GM19438 (cell line): Measurements from ENCODE around the gene CCNQ.

Experiments used
- ATAC-seq: cut with Tn5 transposase; IDR thresholded peaks from one replicate; pipeline ENCODE4 v1.9.1; 2021; ENCODE audit warnings: low read depth; ENCODE audit not compliant: unreplicated experiment

Gene CCNQ

DNA sequence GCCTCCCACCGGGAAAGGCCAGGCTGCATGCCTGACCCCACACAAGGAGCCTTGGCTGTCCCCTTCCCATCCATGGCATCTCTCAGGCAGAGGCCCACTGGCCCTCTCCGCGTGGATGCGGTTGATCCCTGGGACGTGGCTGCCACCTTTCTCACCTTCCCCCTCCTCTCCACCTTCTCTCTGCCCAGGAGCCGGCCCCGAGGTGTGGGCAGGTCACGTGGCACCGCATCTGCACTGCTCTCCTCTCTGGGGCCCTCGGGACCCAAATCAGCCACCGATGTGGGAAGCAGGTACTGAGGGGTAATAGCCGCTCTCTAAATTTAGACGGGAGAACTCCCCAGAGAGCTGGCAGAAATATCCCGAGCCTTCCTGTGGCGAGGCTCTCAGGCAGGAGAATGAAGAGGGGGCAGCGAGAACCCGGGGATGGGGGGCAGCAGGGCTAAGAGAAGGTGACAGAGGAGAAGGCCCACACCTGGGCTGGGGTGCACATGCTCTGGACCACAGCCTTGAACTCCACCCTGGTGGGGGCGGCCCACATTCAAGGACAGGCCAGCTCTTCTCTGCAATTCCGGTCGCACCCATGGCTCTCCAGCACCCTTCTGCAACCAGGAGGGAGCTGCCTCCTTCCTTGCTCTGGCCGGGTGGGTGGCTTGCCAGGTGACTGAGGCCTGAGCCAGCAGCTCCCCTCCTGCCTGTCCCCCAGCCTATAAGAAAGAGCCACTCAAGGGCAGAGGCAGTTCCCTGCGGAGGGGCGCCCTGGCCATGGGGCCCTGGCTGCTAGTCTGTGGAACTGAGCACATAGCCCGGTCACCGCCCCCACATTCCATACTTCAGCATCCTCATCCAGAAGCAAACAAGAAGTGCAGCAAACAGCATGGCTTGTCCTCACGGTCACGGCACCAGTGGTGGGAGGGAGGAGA, 38.4 kb upstream of the CCNQ start:
- no peak for ATAC-seq

DNA sequence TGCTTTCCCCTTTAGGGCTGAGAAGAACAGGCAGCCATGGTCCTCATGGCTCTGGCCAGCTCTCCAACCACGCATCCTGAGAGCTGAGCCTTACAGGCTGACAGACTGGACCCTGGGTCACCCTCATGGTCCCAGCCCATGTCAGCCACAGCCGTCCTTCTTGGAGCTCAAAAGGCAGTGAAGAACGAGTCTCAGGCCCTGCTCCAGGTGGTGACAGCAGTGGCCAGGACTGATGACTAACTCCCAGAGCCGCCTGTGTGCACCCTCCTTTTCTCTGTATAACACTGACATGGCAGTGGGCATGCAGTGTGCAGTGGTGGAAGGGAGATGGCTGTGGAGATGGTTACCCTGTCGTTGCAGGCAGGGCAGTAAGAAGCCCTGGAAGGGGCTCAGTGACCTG, 37.8 kb upstream of the CCNQ start:
- ATAC-seq, result no peak

DNA sequence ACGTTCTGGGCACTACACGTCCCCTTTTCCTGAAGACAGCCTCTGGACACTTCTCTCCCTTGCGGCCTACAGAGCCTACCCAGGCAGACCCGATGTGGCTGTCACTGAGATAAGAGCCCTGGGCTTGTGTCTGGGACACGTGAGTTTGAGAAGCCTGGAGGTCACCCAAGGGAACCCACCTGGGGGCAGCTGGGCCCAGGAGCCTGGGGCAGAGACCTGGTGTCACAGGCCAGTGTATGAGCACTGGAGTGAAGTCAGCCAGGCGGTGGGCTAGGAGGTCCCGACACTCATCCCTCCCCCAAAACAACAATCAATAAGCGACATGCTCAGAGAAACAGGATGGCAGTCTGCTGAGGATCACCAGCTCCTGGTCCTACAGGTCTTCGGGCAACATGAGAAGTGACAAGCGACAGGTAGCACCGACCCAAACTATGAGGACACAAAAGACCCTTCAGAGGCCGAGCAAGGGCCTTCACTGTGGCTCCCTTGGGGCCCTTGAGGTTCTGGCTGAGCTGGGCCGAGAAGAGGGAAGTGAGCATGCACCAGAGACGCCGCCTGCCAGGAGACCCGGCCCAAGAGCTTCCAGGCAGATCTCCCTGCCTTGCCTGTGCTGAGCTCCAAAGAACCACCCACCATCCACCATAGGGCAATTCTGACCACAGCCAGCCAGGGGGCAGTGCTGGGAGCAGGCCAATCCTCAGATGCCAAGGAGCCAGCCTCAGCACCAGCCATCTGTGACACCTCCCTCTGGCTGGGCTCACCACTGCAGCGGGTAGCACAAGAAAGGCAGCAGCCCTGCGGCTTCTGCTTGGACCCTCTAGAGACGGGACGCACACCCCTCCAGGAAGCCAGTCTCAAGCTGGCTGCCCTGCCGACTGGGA, 37.1 kb upstream of the CCNQ start:
- no peak for ATAC-seq

DNA sequence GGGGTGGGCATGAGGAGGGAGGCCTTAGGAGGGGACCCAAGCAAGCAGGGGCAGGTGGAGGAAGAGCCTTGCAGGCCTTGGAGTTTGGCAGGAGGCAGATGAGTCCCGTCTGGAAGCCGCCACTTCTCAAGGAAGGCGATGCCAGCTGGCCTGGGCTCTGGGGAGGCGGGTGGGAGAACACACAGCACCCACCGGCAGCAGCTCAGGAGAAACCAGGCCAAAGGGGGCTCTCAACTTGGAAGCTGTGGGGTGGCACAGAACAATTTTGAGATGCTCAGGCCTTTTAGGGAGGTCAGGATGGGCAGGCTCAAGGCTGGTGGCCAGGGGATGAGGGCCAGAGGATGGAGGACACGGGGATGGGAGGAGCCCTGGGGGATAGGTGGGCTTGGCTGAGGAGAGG, 36.4 kb upstream of the CCNQ start:
- ATAC-seq, result no peak

DNA sequence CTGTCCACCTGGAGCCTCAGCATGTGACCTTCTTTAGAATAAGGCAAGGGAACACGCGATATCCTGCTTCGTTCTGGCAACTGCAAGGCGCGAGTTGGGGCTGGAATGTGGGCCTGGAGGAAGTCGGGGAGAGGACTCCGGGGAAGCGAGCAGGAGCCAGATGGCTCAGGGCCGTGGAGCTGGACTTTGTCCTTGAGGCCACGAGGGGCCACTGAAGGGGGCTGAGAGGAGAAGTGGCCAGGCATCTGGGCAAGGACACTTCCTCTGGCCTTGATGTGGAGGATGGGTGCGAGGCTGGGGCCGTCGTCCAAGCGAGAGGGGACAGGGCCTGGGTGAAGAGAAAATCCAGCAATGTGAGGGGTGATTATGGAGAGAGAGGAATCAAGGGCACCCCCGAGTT, 35.9 kb upstream of the CCNQ start:
- ATAC-seq, result no peak

DNA sequence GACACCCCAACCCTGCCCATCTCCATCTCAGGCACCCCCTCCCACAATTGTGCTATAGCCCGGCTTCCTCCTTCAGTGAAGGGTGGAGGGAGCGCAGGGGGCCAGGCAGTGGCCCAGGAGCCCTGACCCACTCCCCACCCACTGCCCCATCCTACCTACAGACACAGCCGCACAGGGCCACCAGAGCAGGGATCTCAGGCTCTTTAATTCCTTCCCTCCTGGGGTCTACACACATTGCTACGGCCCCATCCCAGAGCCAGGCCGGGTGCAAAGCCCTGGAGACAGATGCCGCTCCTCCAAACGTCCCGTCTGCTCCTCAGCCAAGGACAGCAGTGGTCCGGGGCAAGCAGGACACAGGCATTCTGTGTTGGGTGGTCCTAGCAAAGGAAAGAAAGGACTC, 35.3 kb upstream of the CCNQ start:
- no peak for ATAC-seq

DNA sequence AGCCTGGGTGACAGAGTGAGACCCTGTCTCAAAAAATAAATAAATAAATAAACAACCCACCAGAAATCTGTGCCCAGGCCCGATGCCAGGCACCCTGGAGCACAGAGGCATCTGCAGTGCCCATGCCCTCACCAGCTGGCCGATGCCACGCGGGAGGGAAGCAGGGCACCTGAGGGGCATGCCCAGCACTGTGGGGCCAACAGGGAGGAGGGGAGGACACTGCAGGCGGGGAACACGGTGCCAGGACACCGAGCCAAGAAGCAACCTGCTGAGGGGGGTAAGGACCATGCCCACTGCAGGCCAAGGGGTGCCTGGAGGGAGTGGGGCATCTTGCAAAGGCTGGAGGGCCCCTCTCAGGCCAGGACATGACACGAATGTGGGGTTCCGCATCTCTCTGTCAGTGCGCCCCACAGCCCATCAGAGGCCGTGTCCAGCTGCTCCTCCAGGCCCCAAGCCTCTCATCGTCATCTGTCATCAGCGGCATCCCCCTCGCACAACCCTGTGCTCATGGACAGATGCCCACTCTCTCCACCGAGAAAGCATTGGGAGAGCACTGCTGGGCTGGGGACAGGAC, 34.8 kb upstream of the CCNQ start:
- no peak for ATAC-seq

DNA sequence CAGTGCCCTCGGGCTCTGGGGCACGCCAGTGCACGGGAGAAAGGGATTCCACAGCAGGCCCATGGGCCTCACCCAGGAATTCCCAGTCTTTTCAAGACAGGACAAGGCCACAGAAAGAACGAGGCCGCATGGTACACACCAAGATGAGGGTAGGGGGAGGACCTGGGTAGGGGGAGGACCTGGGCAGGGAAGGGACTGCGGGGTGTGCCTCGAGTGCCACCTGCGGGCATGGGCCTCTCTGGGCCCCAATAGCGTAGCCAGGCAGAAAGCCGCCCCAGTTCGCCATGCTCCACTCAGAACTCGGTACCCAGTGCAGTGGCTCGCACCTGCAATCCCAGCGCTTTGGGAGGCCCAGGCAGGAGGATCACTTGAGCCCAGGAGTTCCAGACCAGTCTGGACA, 34.1 kb upstream of the CCNQ start:
- ATAC-seq, result no peak

DNA sequence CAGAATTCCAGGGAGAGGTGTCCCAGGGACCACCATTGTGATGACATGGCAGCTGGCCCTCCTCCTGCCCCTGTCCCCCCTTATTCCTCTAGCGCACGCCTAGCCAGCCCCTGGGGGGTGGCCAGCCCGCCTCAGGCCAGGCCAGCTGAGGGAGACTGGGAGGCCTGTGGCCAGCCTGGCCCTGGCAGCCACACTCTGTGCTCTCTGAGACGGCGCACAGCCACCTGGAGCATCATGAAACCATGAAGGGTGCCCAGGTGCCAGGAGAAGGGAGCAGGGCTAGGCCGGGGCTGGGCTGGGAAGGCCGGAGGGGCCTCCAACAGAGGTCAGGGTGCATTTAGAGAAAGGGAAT, 33.6 kb upstream of the CCNQ start:
- no peak for ATAC-seq

DNA sequence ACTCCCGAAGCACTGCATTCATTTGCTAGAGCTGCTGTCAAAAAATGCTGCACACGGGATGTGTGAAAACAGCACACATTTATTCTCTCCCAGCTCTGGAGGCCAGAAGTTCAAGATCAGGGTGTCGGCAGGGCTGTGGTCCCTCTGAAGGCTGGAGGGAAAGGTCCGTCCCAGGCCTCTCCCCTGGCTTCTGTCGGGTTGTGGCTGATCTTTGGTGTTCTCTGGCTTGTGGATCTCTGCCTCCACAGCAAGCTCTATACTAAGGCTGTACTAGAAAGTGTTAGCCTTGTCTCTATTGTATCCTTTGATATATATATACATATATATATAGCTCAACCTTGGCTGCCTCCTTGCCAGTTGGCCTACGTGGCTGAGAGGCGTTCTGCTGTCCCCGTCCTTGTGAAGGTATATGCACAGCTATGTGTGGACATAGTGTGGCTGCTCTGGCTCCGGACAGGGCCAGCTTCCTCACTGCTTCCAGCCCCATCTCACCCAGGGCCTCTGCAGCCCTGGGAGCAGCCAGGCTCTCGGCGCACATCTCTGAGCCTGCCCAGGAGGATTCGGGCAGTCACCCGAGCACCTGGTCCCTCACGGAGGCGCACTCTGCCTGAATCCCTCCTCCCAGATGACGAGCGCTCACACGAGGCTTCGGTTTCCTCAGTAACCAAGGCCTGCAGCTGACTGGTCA, 33.1 kb upstream of the CCNQ start:
- ATAC-seq, result no peak

DNA sequence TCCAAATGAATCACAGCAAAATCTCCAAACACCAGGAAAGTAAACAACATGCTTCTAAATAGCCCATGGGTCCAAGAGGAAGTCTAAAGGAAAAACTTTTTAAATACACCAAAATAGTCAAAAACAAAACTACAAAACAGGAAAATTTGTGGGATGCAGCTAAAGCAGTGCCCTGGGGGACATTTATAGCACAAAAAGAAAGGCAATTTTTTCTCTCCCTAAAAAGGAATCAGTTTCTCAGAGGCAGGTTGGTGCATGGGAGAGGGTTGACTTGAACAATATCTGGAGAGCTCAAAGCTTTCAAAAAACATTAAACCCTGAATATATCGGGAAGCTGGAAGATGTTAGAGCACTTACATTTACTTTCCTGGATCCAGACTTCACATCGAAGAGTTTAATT, 32.4 kb upstream of the CCNQ start:
- no peak for ATAC-seq

DNA sequence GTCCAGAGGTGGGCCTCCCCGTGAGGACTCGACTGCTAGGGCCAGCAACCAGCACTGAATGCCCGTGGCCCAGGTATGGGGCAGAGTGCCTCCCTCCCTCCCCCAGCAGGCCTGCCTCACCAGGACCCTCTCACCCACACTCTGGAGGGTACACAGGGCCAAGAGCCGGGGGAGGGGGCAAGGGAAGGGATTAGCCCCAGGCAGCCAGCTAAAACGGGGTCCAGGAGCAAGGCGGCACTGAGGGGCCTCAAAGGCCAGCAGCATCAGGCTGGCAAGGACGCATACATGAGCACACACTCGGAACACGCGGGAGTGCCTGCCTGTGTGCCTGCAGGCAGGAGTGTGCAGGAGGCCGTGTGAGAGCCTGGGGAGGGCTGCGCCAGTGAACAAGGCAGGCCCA, 29.7 kb upstream of the CCNQ start:
- no peak for ATAC-seq

DNA sequence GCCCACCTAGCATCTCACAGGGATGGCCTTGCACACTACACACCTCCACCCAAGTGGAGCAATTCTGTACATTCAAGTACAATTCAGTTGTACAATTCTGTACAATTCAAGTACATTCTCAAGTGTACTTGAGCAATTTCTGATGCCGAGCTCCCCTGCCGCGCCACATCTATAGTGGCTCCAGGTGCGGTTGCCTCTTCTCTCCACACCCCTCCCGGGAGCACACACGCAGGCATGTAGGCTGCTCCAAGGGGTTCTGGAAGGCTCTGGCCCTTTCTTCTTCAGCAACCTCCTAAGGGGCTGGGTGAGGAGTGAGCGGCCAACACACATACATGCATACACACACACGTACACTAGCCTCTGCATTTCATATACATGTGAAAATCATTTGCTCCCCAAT, 29.2 kb upstream of the CCNQ start:
- ATAC-seq, result no peak

DNA sequence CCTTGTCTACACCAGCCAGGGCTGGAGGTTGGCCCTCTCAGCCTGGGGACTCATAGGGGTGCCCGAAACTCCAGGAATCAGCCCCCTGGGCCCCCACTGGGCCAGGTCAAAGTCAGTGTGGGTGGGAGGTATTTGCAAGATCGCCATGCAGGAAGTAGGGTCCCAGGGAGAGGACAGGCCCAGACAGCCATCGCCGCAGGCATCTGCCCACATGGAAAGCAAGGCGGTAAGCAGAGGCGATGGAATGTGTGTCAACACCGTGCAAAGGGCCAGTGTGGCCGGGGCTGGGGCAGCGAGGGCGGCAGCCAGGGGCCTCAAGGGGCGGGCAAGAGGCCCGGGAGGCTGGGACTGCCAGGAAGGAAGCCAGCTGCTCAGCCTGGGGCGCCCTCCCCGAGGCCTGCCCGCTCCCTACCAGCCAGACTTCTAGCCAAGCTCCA, 28.8 kb upstream of the CCNQ start:
- ATAC-seq, result no peak

DNA sequence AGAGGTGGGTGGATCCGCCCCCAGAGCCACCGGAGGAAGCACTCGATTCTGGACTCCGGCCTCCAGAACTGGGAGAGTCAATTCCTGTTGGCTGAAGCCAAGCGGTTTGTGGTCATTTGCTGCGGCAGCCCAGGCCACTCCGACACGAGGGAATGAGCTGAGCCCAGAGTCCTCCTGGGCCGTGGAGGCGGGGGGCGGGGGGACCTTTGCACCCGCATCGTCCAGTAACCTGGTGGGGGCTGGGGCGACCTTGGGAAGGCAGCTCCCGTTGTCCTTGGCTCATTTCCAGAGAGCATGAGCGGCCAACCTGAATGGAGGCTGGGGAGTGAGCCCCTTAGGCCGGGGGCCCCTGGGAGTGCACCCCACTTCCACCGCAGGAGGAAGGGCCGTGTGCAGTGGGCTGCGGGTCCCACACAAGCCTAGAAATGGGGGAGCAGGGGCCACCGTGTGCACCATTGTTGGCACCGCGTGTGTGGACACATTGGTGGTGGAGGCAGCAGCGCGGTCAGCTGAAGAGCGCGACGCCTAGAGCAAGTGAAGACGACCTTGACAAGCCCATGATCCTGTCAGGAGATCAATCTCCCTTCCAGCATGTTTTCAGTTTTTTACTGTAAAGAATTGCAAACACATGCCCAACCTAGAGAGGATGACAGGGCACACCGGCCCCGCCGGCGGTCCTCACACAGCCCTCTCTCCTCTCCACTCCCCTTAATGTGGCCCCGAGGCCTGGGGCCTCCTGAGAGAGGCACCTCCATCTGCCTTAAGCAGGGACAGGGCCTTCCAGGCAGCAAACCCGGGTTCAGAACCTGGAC, 28.1 kb upstream of the CCNQ start:
- no peak for ATAC-seq

DNA sequence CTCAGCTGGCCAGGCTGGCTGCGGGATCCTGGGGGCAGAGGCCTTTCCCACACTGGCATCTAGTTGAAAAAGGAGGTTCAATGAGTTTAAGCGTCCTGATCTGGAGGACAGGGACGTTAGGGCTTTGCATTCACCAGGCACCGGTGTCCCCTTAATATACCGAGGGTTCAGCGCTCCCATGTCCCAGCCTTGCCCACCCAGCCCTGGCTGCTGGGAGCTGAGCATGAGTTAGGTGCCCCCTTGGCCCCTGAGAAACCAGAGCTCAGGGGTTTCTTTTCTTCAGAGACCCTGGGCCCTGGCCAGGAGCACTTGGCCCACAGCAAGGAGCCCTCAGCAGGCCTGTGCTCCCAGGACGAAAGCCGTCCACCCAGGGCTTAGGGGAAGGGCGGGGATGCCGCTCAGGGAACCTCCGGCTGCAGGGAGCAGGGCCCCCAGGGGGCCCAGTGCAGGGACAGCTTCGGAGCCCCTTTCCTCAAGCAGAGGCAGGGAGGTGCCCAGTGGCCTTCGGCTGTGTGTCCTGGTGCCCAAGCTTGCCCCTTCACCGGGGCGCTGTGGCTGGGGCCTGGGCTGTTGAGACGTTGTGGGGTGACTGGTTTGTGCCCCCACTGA, 27.2 kb upstream of the CCNQ start:
- no peak for ATAC-seq

DNA sequence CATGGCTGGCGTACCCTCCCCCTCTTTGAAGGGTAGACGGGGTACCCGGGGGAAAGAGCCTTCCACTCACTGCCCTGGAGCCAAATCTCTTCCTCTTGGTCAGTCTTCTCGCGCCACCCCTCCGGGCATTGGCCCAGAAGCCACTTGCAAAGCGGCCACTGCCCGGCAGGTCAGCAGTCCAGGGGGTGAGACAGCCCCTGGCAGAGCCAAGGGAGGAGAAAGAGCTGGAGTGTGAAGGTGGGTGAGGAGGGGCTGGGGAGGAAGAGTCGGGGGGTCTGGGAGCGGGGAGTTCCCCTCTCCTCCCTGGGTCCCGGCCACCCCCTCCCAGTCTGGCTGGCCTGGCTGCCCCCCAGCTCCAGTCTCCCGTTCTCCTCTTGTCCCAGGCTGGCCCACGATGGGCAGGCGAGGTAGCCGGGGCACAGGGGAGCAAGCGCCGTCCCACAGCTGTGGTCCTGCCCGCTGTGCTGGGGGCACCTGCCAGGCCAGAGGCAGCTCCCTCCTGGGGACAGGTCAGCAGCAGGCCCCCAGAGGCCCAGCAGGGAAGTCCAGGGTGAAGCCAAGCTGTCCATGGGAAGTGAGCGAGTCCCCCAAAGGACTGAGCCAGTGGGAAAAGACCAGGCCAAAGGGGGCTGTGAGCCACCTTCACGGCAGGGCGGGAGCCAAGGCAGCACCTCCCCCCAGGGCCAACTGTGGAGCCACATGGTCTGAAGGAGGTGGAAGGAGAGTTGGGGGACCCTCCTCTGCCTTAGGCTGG, 26.5 kb upstream of the CCNQ start:
- no peak for ATAC-seq

DNA sequence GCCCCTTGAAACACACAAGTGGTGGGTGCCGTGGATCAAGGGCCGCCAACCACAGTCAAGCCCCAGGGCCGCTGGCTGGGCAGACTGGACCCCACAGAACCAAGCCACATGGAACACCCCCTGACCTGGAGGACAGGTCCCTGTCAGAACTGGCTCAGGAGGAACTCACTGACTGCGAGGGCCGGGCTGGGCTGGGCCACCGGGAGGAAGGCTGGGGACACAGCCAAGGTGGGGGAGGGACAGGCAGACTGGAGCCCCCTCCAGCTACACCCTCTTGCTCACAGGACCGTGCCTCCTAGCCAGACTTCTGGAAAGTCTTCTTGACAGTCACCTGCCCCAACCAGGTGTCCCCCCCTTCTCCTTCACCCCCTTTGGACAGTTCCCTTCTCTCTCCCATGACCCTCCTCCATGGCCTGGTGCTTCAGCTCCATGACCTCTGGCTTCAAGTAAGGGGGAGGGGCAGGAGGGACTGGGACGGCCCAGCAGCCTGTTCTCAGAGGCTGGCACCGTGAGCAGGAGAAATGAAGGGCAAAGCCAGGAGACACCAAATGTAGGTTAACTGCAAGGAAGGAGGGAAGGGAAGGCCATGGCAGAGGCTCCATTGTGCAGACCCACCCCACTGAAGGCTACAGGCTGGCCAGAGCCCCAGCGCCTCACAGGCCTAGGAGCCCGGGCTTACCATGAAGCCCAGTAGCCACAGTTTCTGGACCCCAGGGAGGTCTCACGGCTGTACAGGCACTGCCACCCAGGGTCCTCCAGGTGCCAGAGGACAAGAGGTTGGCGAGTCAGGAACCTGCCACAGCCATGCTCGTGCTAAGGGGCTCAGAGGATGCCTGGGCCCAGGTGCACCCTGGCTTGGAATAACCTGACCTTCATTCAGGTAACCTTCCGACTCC, 25.5 kb upstream of the CCNQ start:
- no peak for ATAC-seq
